Activated T-helper 17 cell treated with anti-CD3 and anti-CD28 coated beads, Interleukin-2, amount 50 U/mL, for 72 hours (primary cell): ENCODE measurements around the gene RIPOR3. TPM values are rescaled to one million over a fixed set of nuclear protein-coding genes. Genes with fewer than 3 reads are reported as not detected.
"Not testable (repeated sequence)": the region's sequence is repeated elsewhere in the genome, so short reads cannot be mapped to it uniquely, and the experiment has no call there.

ENCODE experiments used
- ATAC-seq: fragments of 150-1000 bp; cut with Tn5 transposase; replicated peaks from 2 replicates; pipeline ENCODE4 v1.10.0; 2021; ENCODE audit warnings: mild to moderate bottlenecking, moderate library complexity
- H3K27ac Mint-ChIP-seq: one replicate; pipeline ENCODE4 v1.8.0; 2022; ENCODE audit warnings: mixed read lengths
- H3K27me3 Mint-ChIP-seq: one replicate; pipeline ENCODE4 v1.8.0; 2022; ENCODE audit warnings: mixed read lengths
- H3K36me3 Mint-ChIP-seq: one replicate; pipeline ENCODE4 v1.8.0; 2022; ENCODE audit warnings: low read depth, mild to moderate bottlenecking, mixed read lengths
- H3K4me1 Mint-ChIP-seq: one replicate; pipeline ENCODE4 v1.8.0; 2022; ENCODE audit warnings: mixed read lengths
- H3K4me3 Mint-ChIP-seq: one replicate; pipeline ENCODE4 v1.8.0; 2022; ENCODE audit warnings: mild to moderate bottlenecking, mixed read lengths
- H3K9me3 Mint-ChIP-seq: one replicate; pipeline ENCODE4 v1.8.0; 2022; ENCODE audit warnings: mixed read lengths
- total RNA-seq, 2 donors: library from RNA; stranded (reverse); gene quantifications; one replicate each; pipeline ENCODE4 v1.2.3, GENCODE V29; 2022

The RIPOR3 gene
- total RNA-seq, 2 donors from 2014 or later: not detected

GRCh38 chr20:50682947-50683530, 8.3 kb downstream of the RIPOR3 start:
- H3K9me3 Mint-ChIP-seq: no peaks in the 10 kb centered on the region
- H3K27me3 Mint-ChIP-seq: no peaks in the 10 kb centered on the region
- H3K36me3 Mint-ChIP-seq: no peaks in the 10 kb centered on the region
- ATAC-seq: no peak
- no peak overlapping the region for H3K27ac Mint-ChIP-seq
- H3K4me3 Mint-ChIP-seq: no peak overlapping the region
- H3K4me1 Mint-ChIP-seq: no peaks in the 10 kb centered on the region

DNA sequence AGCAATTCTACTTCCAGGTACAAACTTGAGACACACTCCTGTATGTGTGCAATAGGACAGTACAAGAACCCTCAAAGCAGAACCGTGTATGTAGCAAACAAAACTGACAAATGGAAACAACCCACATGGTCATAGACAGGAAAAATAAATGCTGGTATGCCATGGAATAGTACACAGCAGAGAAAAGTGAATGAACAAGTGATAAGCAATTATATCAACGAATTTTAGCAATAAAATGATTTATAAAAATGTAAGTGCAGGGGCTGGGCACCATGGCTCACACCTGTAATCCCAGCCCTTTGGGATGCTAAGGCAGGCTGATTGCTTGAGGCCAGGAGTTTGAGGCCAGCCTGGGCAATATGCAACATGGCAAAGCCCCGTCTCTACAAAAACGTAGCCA, 9.3 kb downstream of the RIPOR3 start:
- Mint-ChIP-seq H3K36me3 (no peaks in the 10 kb centered on the region), H3K9me3 (no peaks in the 10 kb centered on the region), H3K27ac (no peak overlapping the region), H3K4me1 (no peaks in the 10 kb centered on the region), H3K27me3 (no peaks in the 10 kb centered on the region), H3K4me3 (no peak overlapping the region)
- ATAC-seq: no peak

- no peaks in the 10 kb centered on the region for H3K9me3 Mint-ChIP-seq
- ATAC-seq: no peak
- no peaks in the 10 kb centered on the region for H3K36me3 Mint-ChIP-seq
- H3K27me3 Mint-ChIP-seq: no peaks in the 10 kb centered on the region
- H3K4me1 Mint-ChIP-seq: no peaks in the 10 kb centered on the region
- H3K4me3 Mint-ChIP-seq: no peak overlapping the region
- H3K27ac Mint-ChIP-seq: no peak overlapping the region
Observed at GRCh38 chr20:50681359-50682064, 9.8 kb downstream of the RIPOR3 start.

DNA sequence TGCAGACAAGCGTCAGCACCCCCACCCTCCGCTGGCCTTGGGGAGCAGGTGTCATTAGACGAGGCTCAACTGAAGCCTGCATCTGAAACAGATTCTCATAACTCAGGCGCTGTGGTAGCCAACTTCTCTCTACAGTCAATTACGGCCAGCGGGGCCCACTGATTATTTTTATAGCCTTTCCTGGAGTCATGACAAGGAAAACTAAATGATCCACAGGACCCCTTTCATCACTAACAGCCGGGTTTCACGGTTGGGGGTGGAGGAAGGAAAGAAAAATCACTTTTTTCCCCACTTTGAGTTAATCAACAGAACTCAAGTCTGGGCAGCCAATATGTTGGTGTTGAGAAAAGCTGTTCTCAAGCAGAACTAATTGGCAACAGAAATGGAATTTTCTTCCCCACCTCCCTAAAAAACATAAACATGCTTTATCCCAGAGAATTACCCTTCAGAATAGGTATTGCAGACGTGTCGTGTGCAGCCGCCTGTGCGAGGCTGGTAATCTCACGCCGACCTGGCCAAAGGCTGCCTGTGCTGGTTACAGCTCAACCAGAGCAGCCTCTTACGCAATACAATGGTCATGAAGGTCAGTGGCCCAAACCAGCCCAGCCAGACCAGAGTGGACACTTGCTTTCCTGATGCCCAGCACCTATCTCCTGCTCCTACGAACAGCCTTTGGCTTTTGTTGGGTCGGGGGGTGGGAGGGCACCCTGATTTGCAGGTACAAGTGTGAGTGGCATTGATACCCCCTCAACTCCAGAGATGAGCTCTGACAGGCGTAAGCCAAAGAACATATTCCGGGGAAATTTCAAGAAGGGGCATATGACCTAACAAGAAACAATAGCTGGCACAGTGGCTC, 11.0 kb downstream of the RIPOR3 start:
- Mint-ChIP-seq H3K4me3 (no peak overlapping the region), H3K27ac (no peak overlapping the region), H3K4me1 (no peaks in the 10 kb centered on the region), H3K27me3 (no peaks in the 10 kb centered on the region), H3K9me3 (no peaks in the 10 kb centered on the region), H3K36me3 (no peaks in the 10 kb centered on the region)
- no peak for ATAC-seq

GRCh38 chr20:50679753-50680104, 11.6 kb downstream of the RIPOR3 start:
- H3K27ac Mint-ChIP-seq: no peak overlapping the region
- H3K9me3 Mint-ChIP-seq: no peaks in the 10 kb centered on the region
- no peaks in the 10 kb centered on the region for H3K36me3 Mint-ChIP-seq
- ATAC-seq: no peak
- H3K4me3 Mint-ChIP-seq: no peak overlapping the region
- no peaks in the 10 kb centered on the region for H3K27me3 Mint-ChIP-seq
- H3K4me1 Mint-ChIP-seq: no peaks in the 10 kb centered on the region

DNA sequence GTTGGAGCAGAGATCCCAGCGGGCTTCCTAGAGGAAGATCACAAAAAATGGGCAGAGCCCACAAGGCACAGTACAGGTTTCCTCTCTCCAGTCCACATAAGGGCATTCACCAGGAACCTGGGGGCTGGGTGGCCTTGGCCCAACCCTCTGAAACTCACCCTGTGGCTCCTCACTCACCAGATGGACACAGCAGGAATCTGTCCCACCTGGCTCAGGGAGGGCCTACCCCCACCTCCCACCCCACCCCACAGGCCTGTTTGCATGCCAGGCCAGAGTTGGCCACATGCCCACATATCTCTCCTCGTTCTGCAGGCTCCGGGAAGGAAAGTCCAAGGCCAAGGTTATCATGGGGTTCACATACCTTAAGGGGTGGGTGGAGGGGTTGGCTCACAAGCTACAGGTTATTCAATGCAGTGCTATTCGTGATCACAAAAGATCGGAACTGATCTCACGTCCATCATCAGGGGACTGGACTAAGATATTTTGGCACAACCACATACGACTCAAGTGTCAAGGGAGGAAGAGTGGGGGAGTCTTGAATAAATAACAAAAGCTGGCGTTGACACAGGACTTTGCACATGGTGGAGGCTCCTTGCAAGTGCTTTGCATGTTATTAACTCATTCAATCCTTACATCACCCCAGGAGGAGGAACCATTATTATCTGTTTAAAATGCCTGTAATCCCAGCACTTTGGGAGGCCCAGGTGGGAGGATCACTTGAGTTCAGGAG, 13.0 kb downstream of the RIPOR3 start:
- ATAC-seq: no peak
- Mint-ChIP-seq H3K36me3 (no peaks in the 10 kb centered on the region), H3K27ac (no peak overlapping the region)

DNA sequence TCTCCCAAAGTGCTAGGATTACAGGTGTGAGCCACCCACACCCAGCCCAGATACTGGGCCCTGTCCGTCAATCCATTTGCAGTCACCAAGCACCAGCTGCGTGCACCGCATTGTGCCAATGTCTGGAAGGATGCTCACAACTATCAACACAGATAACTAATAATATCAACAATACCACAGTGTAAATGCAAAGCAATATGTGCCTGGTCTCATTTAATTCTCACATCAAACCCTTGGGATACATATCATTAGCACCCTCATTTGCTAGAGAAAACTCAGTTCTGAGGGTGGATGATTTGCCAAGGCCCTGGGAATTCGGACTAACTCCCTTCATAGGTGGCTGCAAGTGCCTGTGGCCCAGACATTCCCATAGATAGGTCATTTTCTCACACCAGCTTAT, 14.5 kb downstream of the RIPOR3 start:
- Mint-ChIP-seq H3K36me3 (no peaks in the 10 kb centered on the region), H3K4me3 (no peak overlapping the region)
- ATAC-seq: no peak

More for the DNA sequence above, 13.0 kb downstream of the RIPOR3 start:
- H3K4me1 Mint-ChIP-seq: no peaks in the 10 kb centered on the region
- no peak overlapping the region for H3K4me3 Mint-ChIP-seq
- no peaks in the 10 kb centered on the region for H3K9me3 Mint-ChIP-seq
- H3K27me3 Mint-ChIP-seq: no peaks in the 10 kb centered on the region

GRCh38 chr20:50676377-50676731, 15.0 kb downstream of the RIPOR3 start:
- H3K27ac Mint-ChIP-seq, ATAC-seq, H3K4me3 Mint-ChIP-seq, H3K27me3 Mint-ChIP-seq, H3K9me3 Mint-ChIP-seq, H3K4me1 Mint-ChIP-seq, H3K36me3 Mint-ChIP-seq: not testable (repeated sequence)

More for the DNA sequence above, 14.5 kb downstream of the RIPOR3 start:
- H3K9me3 Mint-ChIP-seq: no peaks in the 10 kb centered on the region
- no peaks in the 10 kb centered on the region for H3K4me1 Mint-ChIP-seq
- no peak overlapping the region for H3K27ac Mint-ChIP-seq
- no peaks in the 10 kb centered on the region for H3K27me3 Mint-ChIP-seq

GRCh38 chr20:50675671-50676376, 15.5 kb downstream of the RIPOR3 start:
- Mint-ChIP-seq H3K4me3 (no peak overlapping the region), H3K27me3 (no peaks in the 10 kb centered on the region), H3K27ac (no peak overlapping the region), H3K36me3 (no peaks in the 10 kb centered on the region), H3K4me1 (no peaks in the 10 kb centered on the region), H3K9me3 (no peaks in the 10 kb centered on the region)
- no peak for ATAC-seq

DNA sequence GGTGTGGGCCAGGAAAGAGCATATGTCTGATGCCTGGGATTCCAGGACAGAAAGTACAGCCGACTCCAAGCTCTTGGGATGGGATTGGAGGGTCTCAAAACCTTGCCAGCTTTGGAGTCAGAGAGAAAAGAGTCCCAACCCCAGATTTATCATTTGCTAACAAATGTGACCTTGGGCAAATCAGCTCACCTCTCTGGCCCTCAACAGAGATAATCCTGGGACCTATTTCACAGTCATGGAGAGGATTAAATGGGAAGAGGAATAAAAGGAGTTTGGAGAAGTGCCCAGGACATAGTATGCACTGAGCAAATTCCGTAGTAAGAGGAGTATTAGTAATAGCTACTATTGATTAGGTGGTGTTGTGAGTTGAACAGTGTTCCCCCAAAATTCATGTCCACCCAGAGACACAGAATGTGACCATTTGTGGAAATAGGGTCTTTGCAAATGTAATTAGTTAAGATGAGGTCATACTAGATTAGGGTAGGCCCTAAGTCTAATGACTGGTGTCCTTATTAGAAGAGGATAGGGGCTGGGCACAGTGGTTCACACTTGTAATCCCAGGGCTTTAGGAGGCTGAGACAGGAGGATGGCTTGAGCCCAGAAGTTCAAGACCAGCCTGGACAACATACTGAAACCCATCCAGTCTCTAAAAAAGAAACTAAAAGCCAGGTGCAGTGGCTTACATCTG, 17.1 kb downstream of the RIPOR3 start:
- ATAC-seq: no peak
- H3K4me3 Mint-ChIP-seq: no peak overlapping the region
- H3K36me3 Mint-ChIP-seq: no peaks in the 10 kb centered on the region
- no peak overlapping the region for H3K27ac Mint-ChIP-seq
- no peaks in the 10 kb centered on the region for H3K27me3 Mint-ChIP-seq
- no peaks in the 10 kb centered on the region for H3K9me3 Mint-ChIP-seq
- H3K4me1 Mint-ChIP-seq: no peaks in the 10 kb centered on the region

DNA sequence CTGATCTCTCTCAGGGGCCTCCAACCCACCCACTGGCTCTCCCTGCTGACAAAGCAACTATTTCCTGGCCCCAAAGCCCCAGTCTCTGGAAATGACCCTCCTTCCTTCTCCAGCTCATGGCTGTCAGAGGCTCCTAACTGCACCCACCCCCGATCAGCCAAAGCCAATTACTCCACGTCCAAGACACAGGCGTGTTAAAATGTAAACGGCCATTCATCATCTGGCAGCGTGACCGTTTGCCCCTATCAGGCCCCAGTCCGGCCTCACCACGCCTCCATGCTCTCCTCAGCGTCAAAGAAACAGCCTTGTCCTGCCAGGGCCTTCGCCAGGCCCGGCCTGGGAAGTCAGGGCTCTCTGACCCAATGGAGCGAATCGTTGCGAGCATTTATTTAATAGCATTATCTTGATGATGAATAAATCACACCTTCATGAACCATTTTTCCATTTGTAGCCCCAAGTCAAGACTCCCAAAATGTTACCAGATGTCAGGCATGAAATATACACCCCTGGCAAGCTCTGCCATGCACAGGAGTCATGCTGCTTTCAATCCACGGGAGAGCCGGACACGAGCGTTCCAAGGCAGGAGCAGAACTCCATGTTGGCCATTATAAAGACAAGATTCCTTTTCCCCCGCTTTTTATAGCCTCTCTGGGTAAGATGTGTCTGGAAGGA, 17.7 kb downstream of the RIPOR3 start:
- Mint-ChIP-seq H3K27ac (no peak overlapping the region), H3K27me3 (no peaks in the 10 kb centered on the region), H3K36me3 (no peaks in the 10 kb centered on the region), H3K4me3 (no peak overlapping the region), H3K9me3 (no peaks in the 10 kb centered on the region), H3K4me1 (no peaks in the 10 kb centered on the region)
- ATAC-seq: no peak

DNA sequence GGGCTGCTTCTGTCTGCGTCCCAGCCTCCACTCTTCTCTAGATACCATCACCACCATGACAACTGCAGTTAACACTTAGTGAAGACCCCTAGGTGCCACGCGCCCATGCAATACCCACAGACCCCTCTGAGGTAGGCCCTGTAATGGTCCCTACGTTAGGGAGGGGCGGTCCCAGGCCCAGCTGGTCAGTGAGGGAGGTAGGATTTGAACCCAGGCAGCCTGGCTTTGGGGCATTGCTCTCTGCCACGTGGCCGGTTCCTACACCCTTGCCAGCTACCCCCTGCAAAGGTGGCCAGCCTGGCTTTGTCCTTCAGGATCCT, 18.2 kb downstream of the RIPOR3 start:
- Mint-ChIP-seq H3K36me3 (no peaks in the 10 kb centered on the region), H3K27me3 (no peaks in the 10 kb centered on the region), H3K27ac (no peak overlapping the region), H3K4me1 (no peaks in the 10 kb centered on the region), H3K4me3 (no peak overlapping the region), H3K9me3 (no peaks in the 10 kb centered on the region)
- ATAC-seq: no peak

GRCh38 chr20:50672400-50673145, 18.8 kb downstream of the RIPOR3 start:
- Mint-ChIP-seq H3K4me3 (no peak overlapping the region), H3K9me3 (no peaks in the 10 kb centered on the region), H3K27ac (no peak overlapping the region), H3K27me3 (no peaks in the 10 kb centered on the region), H3K36me3 (no peaks in the 10 kb centered on the region), H3K4me1 (no peaks in the 10 kb centered on the region)
- no peak for ATAC-seq
